ENCODE results near the gene NR4A1.

NR4A1 gene

GRCh38 chr12:52050758-52051541 is at the start of gene NR4A1:
Gene NR4A1 (plus strand): TSS chr12:52051442. CDS start chr12:52054329, 2,887 bp downstream.
- peak; percentile 97 to 100 (median 99) for DNase-seq

- no peak for DNase-seq
These were observed 48.2 kb upstream of the NR4A1 start for GRCh38 chr12:52003016-52003550.

GRCh38 chr12:52003591-52003990 is 47.7 kb upstream of the NR4A1 start:
- DNase-seq = no peak

- DNase-seq = no peak
These were observed 47.1 kb upstream of the NR4A1 start for GRCh38 chr12:52004042-52004648.

GRCh38 chr12:52005218-52005902 is 45.9 kb upstream of the NR4A1 start:
- DNase-seq = no peak

GRCh38 chr12:52005903-52006703 is 45.1 kb upstream of the NR4A1 start:
- no peak for DNase-seq

GRCh38 chr12:52006726-52007157 is 44.5 kb upstream of the NR4A1 start, which contains the start of gene TAMALIN:
Gene TAMALIN (plus strand): TSS chr12:52006946. CDS start chr12:52007020, 74 bp downstream.
- DNase-seq = peak; percentile 70 to 90 (median 86)

- DNase-seq = peak; percentile 60 to 76 (median 66)
These were observed 43.9 kb upstream of the NR4A1 start for GRCh38 chr12:52007158-52007921.

- DNase-seq = no peak
These were observed 43.2 kb upstream of the NR4A1 start for GRCh38 chr12:52007982-52008510.

- DNase-seq = no peak
These were observed 42.0 kb upstream of the NR4A1 start for GRCh38 chr12:52009081-52009751.

- DNase-seq = no peak
These were observed 41.1 kb upstream of the NR4A1 start for GRCh38 chr12:52010152-52010622.

- no peak for DNase-seq
These were observed 40.3 kb upstream of the NR4A1 start for GRCh38 chr12:52010692-52011601.

GRCh38 chr12:52011602-52012214 is 39.5 kb upstream of the NR4A1 start:
- DNase-seq = no peak

GRCh38 chr12:52013626-52014310 is 37.5 kb upstream of the NR4A1 start:
- DNase-seq = no peak

GRCh38 chr12:52014567-52015530 is 36.4 kb upstream of the NR4A1 start:
- DNase-seq = no peak

- DNase-seq = no peak
These were observed 35.7 kb upstream of the NR4A1 start for GRCh38 chr12:52015532-52016041.
